PC-3 (cell line): ENCODE results near the gene MRPS14.

Source experiments
- CTCF ChIP-seq: fragments of 300-600 bp; sonication (generic); conservative IDR thresholded peaks from 2 replicates; pipeline ENCODE4 v1.5.1; 2017; ENCODE audit warnings: antibody characterized with exemption, low read depth, mild to moderate bottlenecking, low read length
- EZH2 ChIP-seq: fragments of 300-600 bp; sonication (generic); IDR thresholded peaks from one replicate; pipeline ENCODE4 v1.6.1; 2017; ENCODE audit warnings: antibody characterized with exemption, mild to moderate bottlenecking, low read length; ENCODE audit not compliant: unreplicated experiment
- EZH2phosphoT487 ChIP-seq: fragments of 300-600 bp; sonication (generic); IDR thresholded peaks from 2 replicates; pipeline ENCODE4 v1.6.1; 2018; ENCODE audit warnings: mild to moderate bottlenecking, antibody characterized with exemption, low read length, borderline replicate concordance

- TF ChIP-seq EZH2 = no peak
- TF ChIP-seq CTCF = no peak
- TF ChIP-seq EZH2phosphoT487 = no peak
Measured at GRCh38 chr1:175015243-175015642, 8.0 kb downstream of the MRPS14 start.
